NT2/D1 (cell line): Measurements from ENCODE around the gene CEP89.

Experiments
- DNase-seq: peaks from one replicate; pipeline ENCODE4 v3.0.0-alpha.2; 2011; ENCODE audit warnings: low read depth, low spot score
- H3K27me3 ChIP-seq: 2 replicates; pipeline ENCODE4 v1.6.0; 2011; ENCODE audit warnings: mild to moderate bottlenecking; ENCODE audit not compliant: insufficient read length, insufficient read depth
- H3K36me3 ChIP-seq: 2 replicates; pipeline ENCODE4 v1.6.1; 2011; ENCODE audit warnings: mild to moderate bottlenecking, low read length, mixed read lengths; ENCODE audit not compliant: insufficient read depth, insufficient read length
- H3K4me1 ChIP-seq: 2 replicates; pipeline ENCODE4 v1.5.1; 2011; ENCODE audit not compliant: insufficient read depth, insufficient read length
- H3K4me3 ChIP-seq: 2 replicates; pipeline ENCODE4 v1.5.1; 2011; ENCODE audit warnings: low read depth; ENCODE audit not compliant: insufficient read length
- H3K9ac ChIP-seq: 2 replicates; pipeline ENCODE4 v1.6.0; 2011; ENCODE audit warnings: low read depth; ENCODE audit not compliant: insufficient read length
- H3K9me3 ChIP-seq: 2 replicates; pipeline ENCODE4 v1.5.1; 2011; ENCODE audit warnings: mild to moderate bottlenecking, low read length; ENCODE audit not compliant: insufficient read depth
- SUZ12 ChIP-seq: IDR thresholded peaks from 2 replicates; pipeline ENCODE4 v1.6.1; 2011; ENCODE audit not compliant: insufficient read length, insufficient read depth; ENCODE audit errors: extremely low read depth
- YY1 ChIP-seq: IDR thresholded peaks from 2 replicates; pipeline ENCODE4 v1.6.1; 2011; ENCODE audit not compliant: insufficient read length, insufficient read depth
- ZNF274 ChIP-seq: IDR thresholded peaks from 2 replicates; pipeline ENCODE4 v1.6.1; 2011; ENCODE audit warnings: mild to moderate bottlenecking, low read depth, low read length

Gene CEP89

GRCh38 chr19:32877977-32878745, 93.6 kb downstream of the CEP89 start:
- no peak overlapping the region for H3K4me3 ChIP-seq
- H3K4me1 ChIP-seq = peaks cover 6% of the 10 kb centered on the region
- no peaks in the 10 kb centered on the region for H3K9me3 ChIP-seq
- no peak for DNase-seq
- TF ChIP-seq ZNF274 (no peak), YY1 (no peak)
- no peak overlapping the region for H3K9ac ChIP-seq
- H3K27me3 ChIP-seq = no peaks in the 10 kb centered on the region
- peaks cover 36% of the 10 kb centered on the region for H3K36me3 ChIP-seq

GRCh38 chr19:32877323-32877912, 94.3 kb downstream of the CEP89 start:
- no peak overlapping the region for H3K9ac ChIP-seq
- H3K4me1 ChIP-seq = peaks cover 7% of the 10 kb centered on the region
- no peaks in the 10 kb centered on the region for H3K27me3 ChIP-seq
- TF ChIP-seq YY1 (no peak), SUZ12 (no peak), ZNF274 (no peak)
- H3K36me3 ChIP-seq = peaks cover 36% of the 10 kb centered on the region
- no peak overlapping the region for H3K4me3 ChIP-seq
- no peak for DNase-seq
- no peaks in the 10 kb centered on the region for H3K9me3 ChIP-seq

DNA sequence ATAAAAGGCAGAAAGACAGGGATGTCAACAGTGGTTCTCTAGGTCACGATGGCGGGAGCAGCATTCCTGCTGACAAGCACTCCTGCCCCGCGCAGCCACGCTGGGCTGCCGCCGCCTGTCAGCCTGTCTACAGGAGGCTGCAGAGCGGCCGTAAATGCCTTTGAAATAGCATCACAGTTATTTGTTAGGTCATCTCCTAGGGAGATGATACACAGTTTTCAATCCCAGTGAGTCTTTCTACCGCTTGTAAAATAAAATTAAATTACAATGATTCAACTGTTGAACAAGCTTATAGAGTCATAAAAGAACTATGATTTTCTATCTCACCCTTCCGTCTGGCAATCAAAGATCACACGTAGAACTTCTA, 94.9 kb downstream of the CEP89 start:
- no peak for TF ChIP-seq YY1
- no peak for TF ChIP-seq ZNF274
- TF ChIP-seq SUZ12 = no peak
- H3K36me3 ChIP-seq = peaks cover 35% of the 10 kb centered on the region
- H3K27me3 ChIP-seq = no peaks in the 10 kb centered on the region
- no peak for DNase-seq
- H3K4me1 ChIP-seq = peaks cover 7% of the 10 kb centered on the region
- H3K4me3 ChIP-seq = no peak overlapping the region
- H3K9ac ChIP-seq = no peak overlapping the region
- no peaks in the 10 kb centered on the region for H3K9me3 ChIP-seq

DNA sequence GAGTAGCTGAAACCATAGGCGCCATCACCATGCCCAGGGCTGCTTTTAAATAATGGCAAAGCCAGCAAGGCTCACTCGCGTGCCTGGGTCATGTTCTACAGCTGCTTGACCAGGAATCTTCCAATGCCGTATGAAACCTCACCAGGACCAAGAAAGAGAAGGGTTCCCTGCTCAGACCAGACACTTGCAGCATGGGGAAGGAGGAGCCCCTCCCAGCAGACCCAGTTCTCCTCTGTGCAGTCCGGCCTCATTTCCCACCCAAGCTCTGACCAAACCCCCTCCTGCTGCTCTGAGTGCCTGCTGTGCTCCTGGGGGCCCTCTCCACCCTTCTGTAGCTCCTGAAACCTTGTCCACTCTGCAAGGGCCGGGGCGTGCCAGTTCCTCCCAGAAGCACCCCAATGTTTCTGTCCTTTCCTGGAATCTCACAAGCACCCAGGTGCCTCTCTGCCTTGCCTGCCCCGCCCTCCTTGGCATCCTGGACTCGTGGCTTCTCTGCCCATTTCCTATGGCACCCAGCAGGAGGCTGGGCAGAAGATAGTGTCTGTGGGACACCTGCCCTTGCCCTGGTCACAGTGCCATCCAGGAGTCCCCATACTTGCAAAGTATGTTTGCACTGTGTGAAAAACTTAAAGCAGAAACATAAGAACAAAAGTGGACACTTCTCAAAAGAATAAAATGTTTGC, 95.4 kb downstream of the CEP89 start:
- no peak overlapping the region for H3K4me3 ChIP-seq
- peaks cover 7% of the 10 kb centered on the region for H3K4me1 ChIP-seq
- no peaks in the 10 kb centered on the region for H3K27me3 ChIP-seq
- H3K9me3 ChIP-seq = no peaks in the 10 kb centered on the region
- TF ChIP-seq ZNF274 = no peak
- no peak for TF ChIP-seq YY1
- TF ChIP-seq SUZ12 = no peak
- no peak overlapping the region for H3K9ac ChIP-seq
- DNase-seq = no peak
- peaks cover 31% of the 10 kb centered on the region for H3K36me3 ChIP-seq

- DNase-seq = no peak
- TF ChIP-seq YY1 = no peak
- TF ChIP-seq SUZ12 = no peak
- TF ChIP-seq ZNF274 = no peak
- Histone ChIP-seq H3K36me3 (peaks cover 26% of the 10 kb centered on the region), H3K4me3 (no peak overlapping the region), H3K4me1 (peaks cover 7% of the 10 kb centered on the region), H3K27me3 (no peaks in the 10 kb centered on the region), H3K9ac (no peak overlapping the region), H3K9me3 (no peaks in the 10 kb centered on the region)
Measured at GRCh38 chr19:32875428-32875827, 96.3 kb downstream of the CEP89 start.

DNA sequence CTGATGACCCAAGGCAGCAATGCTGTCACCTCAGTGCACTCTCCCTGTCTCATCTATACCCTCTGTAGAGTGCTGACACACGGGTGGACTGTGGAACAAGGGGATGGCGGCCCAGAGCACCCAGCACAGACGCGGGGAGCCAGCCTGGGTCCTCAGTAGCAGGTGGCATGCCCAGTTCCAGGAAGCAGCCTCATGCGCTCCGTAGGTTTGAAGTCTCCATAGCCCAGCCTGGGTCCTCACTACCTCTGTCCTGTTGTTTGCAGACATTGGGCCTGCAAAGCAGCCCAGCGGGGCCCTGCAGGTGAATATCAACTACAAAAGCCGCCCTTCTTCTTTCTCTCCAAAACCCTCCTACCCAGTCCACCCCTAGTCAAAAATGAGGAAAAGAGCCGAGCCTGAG, 97.2 kb downstream of the CEP89 start:
- TF ChIP-seq YY1 (no peak), SUZ12 (no peak)
- Histone ChIP-seq H3K27me3 (no peaks in the 10 kb centered on the region), H3K9ac (no peak overlapping the region), H3K4me1 (peaks cover 7% of the 10 kb centered on the region), H3K36me3 (peaks cover 20% of the 10 kb centered on the region), H3K4me3 (no peak overlapping the region), H3K9me3 (no peaks in the 10 kb centered on the region)
- no peak for DNase-seq

DNA sequence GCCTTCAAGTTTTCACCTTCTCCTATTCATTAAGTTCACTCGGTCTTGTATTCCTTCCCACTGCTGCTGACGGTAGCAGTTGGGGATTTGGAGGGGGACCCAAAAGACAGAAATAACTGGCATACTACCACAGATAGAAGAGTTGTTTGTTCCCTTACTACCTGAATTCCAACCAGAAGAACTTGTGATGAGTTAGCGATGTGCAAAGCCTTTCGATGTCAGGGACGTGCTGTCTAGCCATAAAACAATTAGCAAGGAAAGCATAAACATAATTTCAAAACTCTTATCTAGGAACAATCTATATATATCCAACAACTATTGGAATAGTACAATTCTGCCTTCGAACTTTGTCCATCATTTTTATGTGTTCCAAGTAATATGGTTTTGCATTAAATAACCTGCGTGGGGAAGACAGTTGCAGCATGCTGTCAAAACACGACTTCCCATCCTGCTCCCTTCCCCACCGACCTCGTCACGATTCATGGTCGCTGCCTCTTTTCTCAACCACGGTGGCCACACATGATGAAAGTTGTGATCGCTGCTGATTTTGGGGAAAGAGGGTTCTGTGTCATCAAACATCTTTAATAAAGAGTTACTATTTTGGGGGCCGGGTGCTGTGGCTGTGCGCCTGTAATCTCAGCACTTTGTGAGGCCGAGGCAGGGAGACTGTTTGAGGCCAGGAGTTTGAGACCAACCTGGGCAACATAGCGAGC, 98.4 kb downstream of the CEP89 start:
- Histone ChIP-seq H3K36me3 (peaks cover 10% of the 10 kb centered on the region), H3K4me1 (peaks cover 9% of the 10 kb centered on the region), H3K4me3 (no peak overlapping the region), H3K9ac (no peak overlapping the region), H3K9me3 (no peaks in the 10 kb centered on the region), H3K27me3 (no peaks in the 10 kb centered on the region)
- no peak for TF ChIP-seq SUZ12
- no peak for TF ChIP-seq ZNF274
- TF ChIP-seq YY1 = no peak
- DNase-seq = no peak
